ENCODE data around the gene ZNF628. TPM values are rescaled to one million over a fixed set of nuclear protein-coding genes. Genes with fewer than 3 reads are reported as not detected.
A peak's percentile ranks its signal among the peaks of the same experiment; 100 is the strongest.

ZNF628 gene
- total RNA-seq, 1 donor from 2014 or later: 19.0 TPM

- H3K27me3 Mint-ChIP-seq (ENCODE audit: low read depth): peaks cover 90% of the 10 kb centered on the region
- DNase-seq (ENCODE audit: low spot score in 2 of 2, unreplicated experiment in 2 of 2): no peak
- H3K9me3 Mint-ChIP-seq: no peaks in the 10 kb centered on the region
- H3K36me3 Mint-ChIP-seq: no peaks in the 10 kb centered on the region
- H3K4me1 Mint-ChIP-seq: peaks cover 16% of the 10 kb centered on the region
- no peak overlapping the region for H3K27ac Mint-ChIP-seq
- no peak overlapping the region for H3K4me3 Mint-ChIP-seq
- TF ChIP-seq CTCF (IDR thresholded peaks at IDR 0.05; ENCODE audit: unreplicated experiment): no peak
These were observed 35.1 kb upstream of the ZNF628 start for GRCh38 chr19:55441319-55441691.

- Mint-ChIP-seq H3K4me1 (peaks cover 16% of the 10 kb centered on the region), H3K4me3 (no peak overlapping the region), H3K27me3 (ENCODE audit: low read depth) (peaks cover 90% of the 10 kb centered on the region), H3K27ac (no peak overlapping the region), H3K9me3 (no peaks in the 10 kb centered on the region), H3K36me3 (no peaks in the 10 kb centered on the region)
- DNase-seq (ENCODE audit: low spot score in 2 of 2, unreplicated experiment in 2 of 2): no peak
- TF ChIP-seq CTCF (IDR thresholded peaks at IDR 0.05; ENCODE audit: unreplicated experiment): no peak
These were observed 34.6 kb upstream of the ZNF628 start for GRCh38 chr19:55441692-55442321.

GRCh38 chr19:55442372-55442961 is 34.0 kb upstream of the ZNF628 start:
- Mint-ChIP-seq H3K36me3 (no peaks in the 10 kb centered on the region), H3K4me3 (no peak overlapping the region), H3K27ac (no peak overlapping the region), H3K27me3 (ENCODE audit: low read depth) (peaks cover 84% of the 10 kb centered on the region), H3K9me3 (no peaks in the 10 kb centered on the region), H3K4me1 (peaks cover 16% of the 10 kb centered on the region)
- DNase-seq (ENCODE audit: low spot score in 2 of 2, unreplicated experiment in 2 of 2): no peak
- no peak for TF ChIP-seq CTCF (IDR thresholded peaks at IDR 0.05; ENCODE audit: unreplicated experiment)

- TF ChIP-seq CTCF (IDR thresholded peaks at IDR 0.05; ENCODE audit: unreplicated experiment): no peak
- peaks cover 16% of the 10 kb centered on the region for H3K4me1 Mint-ChIP-seq
- no peaks in the 10 kb centered on the region for H3K9me3 Mint-ChIP-seq
- DNase-seq (ENCODE audit: low spot score in 2 of 2, unreplicated experiment in 2 of 2): no peak
- peaks cover 80% of the 10 kb centered on the region for H3K27me3 Mint-ChIP-seq (ENCODE audit: low read depth)
- H3K27ac Mint-ChIP-seq: no peak within 1 kb of the TSS
- H3K4me3 Mint-ChIP-seq: peak within 1 kb of the TSS; percentile 31
- no peaks in the 10 kb centered on the region for H3K36me3 Mint-ChIP-seq
These were observed 33.2 kb upstream of the ZNF628 start, which contains the start of gene SHISA7 for GRCh38 chr19:55443045-55443823. Gene SHISA7 (minus strand): TSS chr19:55443300. CDS start chr19:55442863, 437 bp downstream.

GRCh38 chr19:55443824-55444480 is 32.5 kb upstream of the ZNF628 start:
- Mint-ChIP-seq H3K36me3 (no peaks in the 10 kb centered on the region), H3K4me1 (peaks cover 16% of the 10 kb centered on the region), H3K27ac (no peak overlapping the region), H3K9me3 (no peaks in the 10 kb centered on the region), H3K27me3 (ENCODE audit: low read depth) (peaks cover 73% of the 10 kb centered on the region), H3K4me3 (no peak overlapping the region)
- no peak for TF ChIP-seq CTCF (IDR thresholded peaks at IDR 0.05; ENCODE audit: unreplicated experiment)
- DNase-seq (ENCODE audit: low spot score in 2 of 2, unreplicated experiment in 2 of 2): no peak
